ENCODE measurements around the gene CLUH.
"Not testable (repeated sequence)": the region's sequence is repeated elsewhere in the genome, so short reads cannot be mapped to it uniquely, and the experiment has no call there.

CLUH gene

DNA sequence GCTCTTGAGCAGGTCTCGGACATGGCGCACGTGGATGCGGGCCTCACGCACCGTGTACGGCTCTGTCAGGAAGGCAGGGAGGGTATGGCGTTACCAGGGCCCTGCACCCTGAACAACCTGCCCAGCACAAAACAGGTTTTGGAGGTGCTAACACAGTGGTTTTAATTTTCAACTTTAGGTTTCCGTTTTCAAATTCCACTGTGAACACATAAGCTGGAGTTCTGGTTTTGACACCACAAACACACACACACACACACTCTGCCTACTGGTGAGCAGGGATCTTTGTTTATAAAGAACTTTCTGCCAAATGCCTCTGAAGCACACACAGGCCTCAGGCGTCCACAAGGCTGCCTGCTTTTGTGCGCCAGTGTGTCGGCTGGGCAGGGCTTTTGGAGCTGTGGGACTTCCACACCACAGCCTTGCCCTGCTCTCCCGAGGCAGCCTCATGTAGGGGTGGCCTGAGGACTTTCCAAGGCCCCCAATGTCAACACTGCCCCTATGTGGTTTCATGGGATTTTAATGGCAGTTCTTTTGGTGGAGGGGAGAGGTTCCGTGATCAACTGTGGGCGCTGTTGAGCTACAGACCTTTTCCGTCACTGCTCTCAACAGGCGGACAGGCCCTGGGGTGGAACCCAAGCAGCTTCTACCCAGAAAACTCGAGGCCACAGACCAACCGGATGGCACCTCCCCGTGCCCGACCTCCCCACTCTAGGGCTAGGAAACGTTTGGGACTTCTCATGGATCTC, 9.4 kb downstream of the CLUH start:
- DNase-seq = no peak

DNA sequence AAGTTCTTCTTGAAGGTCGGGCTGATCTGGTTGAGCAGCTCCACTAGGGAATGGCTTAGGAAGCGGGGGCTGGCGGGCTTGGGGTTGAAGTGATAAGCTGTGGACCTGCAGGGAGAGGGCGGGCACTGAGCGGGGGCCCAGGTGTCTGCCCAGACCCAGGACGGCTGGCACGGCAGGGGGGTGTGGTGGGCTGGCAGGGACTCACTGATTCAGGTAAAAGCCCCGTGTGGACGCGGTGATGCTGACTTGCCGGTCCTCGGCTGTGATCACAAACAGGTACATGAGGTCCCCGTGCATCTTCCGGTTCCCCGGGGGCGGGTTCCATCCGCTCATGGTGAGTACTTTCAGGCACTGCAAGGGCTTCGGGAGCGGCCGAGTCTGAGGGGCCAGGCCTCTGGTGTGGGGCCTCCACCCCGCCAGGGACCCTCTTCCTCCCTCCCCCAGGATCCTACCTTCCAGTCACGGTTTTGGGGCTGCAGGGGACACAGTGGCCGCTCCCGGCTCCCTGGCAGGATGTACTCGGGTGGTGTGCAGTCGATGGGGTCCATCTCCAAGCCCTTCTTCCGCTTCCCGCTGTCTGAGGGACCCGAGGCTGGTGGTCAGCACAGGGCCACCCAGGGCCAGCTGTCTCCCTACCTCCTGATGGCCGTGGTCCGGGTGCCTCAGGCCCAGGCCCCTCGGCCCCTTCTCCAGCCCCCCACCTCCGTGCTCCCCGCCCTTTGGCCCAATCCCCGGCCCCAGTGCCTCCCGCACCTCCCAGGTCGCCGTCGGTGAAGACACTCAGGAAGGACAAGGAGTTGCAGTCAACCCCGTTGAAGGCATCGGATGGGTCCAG, 10.2 kb downstream of the CLUH start:
- DNase-seq = no peak

DNA sequence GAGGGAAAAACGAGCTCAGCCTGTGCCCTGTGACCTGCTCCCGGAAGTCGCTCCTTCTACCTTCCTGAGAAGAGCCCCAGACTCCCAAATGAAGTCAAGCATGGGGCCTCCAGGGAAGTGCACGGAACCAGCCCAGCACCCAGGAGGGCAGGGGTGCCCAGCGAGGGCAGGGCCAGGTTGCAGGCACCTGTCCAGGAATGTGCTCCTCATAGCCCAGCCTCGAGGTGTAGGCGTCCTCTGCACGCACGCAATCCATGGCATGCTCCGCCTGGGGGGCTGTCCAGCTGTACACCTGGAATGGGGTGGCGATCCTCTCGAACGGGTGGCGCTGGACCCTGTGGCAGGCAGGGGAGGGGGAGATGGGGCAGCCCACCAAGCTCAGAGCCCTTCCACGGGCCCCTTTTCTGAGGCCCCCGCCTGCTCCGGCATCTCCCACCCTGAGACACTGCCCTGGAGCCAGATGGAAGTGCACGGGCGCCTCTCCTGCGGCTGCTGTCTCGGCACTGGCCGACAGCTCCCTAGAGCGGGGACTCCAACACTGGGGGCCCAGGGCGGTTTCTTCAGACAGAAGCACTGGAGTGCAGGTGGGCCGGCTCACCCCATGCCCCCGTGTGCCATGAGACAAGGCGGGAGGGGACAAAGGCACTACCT, 10.9 kb downstream of the CLUH start:
- no peak for DNase-seq

DNA sequence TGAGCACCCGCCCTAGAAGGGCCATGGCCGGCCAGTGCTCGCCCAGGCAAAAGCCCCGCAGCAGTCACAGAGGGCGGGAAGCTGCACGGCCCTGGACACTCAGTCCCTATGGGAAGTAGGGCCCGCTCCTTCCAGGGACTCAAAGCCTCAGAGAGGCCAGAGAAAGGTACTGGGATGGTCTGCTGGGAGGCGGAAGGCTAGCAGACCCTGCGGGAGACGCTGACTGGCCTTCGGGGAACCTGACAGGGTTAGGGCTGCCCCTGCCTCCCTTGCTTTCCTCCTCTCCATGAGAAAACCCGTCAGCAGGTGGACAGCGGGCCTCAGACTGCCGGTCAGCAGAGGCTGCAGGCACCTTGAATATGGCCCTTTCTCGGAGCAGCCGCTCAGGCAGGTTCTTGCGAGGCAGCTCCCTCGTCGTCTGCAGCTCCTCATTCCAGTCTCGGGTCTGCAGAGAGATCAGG, 11.5 kb downstream of the CLUH start:
- DNase-seq = no peak

DNA sequence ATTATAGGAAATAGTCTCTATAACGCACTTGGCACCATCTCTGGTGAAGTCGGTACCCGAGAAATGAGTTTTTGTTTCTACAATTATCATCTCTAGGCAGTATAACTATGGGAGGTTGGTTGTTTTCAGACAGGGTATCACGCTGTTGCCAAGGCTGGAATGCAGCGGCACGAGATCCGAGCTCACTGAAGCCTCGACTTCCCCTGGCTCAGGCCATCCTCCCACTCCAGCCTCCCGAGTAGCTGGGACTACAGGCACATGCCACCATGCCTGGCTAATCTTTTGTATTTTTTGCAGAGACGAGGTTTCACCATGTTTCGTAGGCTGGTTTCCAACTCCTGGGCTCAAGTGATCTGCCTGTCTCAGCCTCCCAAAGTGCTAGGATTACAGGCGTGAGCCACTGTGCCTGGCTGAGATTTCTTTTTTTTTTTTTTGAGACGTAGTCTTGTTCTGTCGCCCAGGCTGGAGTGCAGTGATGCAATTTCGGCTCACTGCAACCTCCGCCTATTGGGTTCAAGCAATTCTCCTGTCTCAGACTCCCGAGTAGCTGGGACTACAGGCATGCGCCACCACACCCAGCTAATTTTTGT, 12.3 kb downstream of the CLUH start:
- DNase-seq = not testable (repeated sequence)

DNA sequence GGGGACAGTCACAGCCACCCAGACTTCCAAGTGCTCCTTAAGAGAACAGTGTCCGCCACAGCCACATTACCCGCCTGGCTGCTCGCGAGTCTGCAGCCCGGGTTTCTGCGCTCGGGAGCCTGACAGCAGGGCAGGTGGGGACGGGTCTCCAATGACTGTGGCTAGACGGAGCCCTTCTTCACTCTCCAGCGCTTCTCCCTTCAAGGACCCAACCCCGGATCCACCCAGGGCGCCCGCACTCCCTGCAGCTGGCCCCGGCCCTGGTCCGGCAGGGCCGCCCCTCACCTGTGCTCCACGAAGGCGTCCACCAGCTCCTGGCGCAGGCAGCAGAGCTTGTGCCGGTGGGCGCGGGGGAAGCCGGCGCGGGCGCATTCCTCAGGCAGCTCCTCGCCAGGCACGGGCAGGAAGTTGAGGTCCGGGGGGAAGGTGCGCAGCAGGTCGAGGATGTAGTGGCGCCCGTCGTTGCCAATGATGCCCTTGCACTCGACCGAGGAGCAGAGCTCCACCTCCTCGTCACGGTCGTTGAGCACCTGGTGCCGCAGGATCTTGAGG, 13.9 kb downstream of the CLUH start:
- DNase-seq = no peak

DNA sequence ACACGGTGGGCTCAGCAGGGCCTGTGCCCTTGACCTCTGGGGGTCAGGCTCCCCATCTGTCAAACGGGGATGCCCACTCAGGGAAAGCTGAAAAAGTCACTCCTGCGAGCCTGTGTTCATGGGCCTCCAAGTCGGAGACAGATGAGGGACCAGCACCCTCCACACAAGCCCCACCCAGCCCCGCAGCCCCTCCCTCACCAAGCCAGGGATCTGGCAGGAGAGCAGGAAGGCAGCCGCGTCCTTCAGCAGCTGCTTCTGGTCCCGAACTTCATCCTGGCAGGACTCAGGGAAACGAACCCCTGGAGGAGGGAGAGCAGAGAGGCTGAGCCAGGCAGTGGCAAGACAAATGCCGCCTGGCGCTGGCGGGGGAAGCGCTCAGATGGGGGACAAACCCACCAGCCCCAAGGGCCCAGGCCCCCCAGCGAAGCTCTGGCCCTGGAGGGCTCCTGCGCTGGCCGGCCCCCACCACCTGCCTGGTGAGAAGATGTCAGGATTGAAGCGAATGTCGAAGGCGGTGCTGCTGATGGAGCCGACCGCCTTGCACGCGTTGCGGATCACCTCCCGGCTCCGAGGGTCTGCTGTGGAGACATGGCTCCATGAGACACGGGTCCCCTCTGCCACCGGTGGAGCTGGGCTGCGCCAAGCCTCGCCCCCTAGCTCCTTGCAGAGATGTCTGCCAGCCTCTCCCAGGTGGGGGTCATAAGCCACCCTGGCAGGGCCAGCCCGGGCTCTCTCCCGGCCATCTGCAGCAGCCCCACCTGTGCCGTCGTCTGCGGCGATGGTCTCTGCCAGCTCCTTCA, 15.4 kb downstream of the CLUH start:
- no peak for DNase-seq

DNA sequence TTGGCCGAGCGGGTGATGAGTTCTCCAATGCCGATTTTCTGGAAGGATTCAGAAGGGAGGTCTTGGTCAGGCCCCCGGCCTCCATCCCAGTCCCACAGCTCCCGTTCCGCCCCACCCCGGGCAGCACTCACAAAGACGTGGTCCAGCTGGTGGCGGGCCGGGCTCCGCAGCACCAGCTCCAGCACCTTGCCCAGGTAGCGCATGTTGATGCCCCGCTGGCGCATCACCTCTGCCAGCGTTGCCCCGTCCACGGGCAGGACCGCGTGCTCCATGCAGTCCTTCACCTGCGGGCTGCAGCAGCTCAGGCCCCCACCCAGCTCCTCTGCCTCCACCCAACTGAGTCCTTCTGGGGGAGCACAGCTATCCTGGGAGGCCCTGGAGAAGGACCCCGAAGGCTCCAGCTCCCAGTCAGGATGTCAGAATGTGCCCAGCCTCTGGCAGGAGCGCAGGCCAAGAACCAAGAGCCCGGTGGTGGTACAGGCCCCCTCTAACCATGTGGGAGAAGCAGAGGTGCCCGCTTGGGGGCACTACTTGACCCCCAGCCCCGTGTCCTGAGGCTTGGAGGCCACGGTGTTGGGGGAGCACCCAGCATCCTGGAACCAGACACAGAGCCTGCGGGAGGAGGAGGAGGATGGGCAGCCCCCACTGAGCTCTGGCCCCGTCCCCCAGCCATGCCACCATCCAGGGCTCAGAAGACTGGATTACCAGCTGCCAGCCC, 16.2 kb downstream of the CLUH start:
- DNase-seq = no peak

DNA sequence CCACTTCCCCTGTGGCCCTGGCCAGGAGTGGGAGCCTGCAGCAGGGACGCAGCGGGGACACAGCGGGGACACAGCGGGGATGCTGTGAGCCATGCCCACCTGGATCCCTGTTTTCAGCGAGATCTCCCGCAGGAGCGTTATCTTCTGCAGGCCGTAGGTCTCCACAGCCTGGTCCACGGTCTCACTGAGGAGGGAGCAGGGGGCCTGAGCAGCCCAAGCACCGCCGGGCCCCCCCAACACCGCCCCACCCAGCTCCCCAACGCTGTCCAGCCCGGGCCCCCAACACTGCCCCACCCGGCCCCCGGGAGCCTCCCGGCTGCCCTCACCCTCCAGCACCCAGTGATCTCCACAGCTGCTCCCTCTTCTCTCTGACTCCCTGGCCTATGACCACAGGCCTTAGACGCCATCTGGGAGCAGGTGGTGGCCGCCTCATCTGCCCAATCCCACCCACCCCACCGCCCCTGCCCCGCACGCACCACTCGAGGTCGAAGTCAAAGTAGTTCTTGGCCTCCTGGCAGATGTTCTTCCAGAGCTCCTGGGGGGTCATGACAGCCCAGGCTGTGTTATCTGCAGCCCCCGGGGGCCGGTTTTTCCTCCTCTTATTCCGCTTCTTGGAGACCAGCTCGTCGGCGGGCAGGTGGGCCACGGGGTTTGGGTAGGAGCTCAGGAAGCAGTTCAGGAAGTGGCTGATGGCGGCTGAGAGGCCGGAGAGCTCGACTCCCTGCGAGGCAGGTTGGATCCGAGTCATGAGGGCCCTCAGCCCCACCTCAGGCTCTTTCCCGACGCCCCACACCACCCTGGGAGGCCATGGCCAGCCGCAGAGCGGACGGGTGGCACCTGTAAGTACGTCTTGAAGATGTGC, 17.0 kb downstream of the CLUH start:
- no peak for DNase-seq

DNA sequence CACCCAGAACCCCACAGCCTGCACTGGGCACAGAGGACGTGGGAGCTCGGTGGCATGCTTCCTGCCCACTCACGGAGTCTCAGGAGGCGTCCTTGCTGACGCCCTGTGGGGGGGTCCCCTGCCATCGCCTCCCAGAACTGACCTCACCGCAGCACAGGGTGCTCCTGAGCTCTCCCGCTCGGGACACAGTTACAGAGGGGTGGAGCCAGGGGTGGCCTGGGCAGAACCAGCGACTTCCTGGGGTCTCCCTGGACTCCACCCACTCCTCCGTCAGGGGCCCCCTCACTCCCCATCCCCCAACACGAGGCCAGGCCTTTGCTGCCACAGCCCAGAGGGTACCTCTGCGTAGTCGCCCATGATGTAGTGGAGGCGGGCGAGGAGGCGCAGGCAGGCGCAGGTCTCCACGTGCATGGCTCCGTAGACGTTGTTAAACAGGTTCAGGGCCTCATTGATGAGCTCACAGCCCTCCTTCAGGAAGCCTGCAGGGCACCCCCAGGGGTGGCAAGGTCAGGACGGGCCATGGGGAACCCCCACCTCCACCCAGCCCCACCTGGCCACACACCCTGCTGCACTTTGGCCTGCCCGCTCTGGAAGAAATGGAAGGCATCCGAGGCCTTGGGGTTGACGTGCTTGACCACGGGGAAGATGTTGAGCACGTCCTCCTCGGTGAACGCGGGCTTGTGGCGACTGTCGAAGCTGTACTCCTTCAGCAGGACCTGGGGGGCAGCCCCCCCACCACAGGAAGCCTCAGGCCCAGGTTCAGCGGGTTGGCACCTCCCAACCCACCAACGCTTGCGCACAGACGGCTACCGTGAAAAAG, 17.8 kb downstream of the CLUH start:
- DNase-seq = no peak

DNA sequence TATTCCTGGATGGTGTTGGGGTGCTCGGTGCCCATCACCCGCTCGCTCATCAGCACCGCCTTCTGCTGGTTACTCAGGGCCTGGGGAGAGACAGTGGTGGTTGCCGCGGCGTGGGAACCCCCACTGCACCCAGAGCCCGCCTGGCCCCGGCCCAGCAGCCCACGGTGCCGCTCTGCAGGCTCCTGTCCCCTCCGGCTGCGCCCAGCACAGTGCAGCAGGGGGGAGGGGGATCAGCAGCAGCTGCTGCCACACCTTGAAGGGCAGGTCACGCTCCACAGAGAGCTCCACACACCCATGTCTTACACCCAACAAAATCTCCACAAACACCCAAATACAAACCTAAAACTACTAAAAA, 18.8 kb downstream of the CLUH start:
- DNase-seq = no peak

DNA sequence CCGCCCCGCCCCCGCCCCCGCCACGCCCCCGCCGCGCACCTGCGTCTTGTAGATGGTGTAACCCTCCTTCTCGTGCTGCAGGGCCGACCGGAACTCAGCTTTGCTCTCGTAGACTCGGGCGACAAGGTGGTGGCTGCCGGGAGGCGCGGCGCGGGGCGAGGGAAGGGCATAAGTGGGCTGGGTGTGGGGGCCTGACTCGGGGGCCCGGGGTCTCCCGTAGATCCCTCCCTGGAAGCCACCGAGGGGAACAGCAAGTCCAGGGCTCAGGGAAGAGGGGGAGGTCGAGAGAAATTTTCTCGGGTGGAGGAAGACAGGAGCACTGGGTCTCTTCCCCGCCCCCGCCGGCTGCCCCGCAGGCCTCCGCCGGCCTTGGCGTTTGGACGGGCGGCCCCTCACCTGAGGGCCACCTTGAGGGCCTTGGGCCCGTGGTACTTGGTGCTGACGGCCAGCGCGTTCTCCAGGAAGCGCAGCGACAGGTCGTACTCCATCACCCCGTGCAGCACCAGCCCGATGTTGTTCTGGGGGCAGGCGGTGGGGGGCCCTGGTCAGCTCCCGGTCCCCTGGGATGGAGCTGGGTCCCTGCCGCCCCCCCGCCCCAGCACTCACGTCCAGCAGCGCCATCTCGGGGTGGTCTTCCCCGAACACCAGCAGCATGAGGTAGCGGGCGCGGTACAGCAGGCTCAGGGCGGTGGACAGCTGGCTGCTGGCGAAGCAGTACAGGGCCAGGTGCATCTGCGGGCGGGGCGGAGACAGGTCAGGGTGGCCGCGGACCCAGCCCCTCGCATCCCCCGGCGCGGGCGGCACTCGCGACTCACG, 19.4 kb downstream of the CLUH start:
- no peak for DNase-seq

DNA sequence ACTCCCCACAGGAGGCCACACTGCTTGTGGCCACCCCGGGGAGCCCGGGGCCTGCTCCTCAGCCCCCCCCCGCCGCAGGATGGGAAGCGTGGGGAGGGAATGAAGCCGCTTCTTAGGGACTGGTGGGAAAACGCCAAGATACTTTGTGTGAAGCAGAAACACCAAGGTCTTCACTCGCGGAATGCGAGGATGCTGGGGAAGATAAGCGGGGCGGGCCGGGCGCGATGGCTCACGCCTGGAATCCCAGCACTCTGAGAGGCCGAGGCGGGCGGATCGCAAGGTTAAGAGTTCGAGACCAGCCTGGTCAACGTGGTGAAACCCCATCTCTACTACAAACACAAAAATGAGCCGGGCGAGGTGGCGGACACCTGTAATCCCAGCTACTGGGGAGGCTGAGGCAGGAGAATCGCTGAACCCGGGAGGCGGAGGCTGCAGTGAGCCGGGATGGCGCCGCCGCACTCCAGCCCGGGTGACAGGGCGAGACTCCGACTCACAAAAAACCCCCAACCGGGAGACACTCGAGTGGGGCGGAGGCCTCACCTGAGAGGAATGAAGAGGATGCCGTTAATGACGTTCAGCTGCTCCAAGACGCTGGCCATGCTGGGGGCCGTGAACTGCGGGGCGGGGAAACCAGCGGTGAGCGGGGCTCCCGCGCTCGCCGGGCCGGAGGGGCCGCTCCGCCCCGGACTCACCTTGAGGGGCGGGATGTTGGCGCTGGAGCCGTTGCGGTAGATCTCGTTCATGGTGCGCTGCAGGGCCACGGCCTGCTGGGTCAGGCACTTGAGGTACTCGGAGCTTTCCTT, 20.3 kb downstream of the CLUH start:
- no peak for DNase-seq

DNA sequence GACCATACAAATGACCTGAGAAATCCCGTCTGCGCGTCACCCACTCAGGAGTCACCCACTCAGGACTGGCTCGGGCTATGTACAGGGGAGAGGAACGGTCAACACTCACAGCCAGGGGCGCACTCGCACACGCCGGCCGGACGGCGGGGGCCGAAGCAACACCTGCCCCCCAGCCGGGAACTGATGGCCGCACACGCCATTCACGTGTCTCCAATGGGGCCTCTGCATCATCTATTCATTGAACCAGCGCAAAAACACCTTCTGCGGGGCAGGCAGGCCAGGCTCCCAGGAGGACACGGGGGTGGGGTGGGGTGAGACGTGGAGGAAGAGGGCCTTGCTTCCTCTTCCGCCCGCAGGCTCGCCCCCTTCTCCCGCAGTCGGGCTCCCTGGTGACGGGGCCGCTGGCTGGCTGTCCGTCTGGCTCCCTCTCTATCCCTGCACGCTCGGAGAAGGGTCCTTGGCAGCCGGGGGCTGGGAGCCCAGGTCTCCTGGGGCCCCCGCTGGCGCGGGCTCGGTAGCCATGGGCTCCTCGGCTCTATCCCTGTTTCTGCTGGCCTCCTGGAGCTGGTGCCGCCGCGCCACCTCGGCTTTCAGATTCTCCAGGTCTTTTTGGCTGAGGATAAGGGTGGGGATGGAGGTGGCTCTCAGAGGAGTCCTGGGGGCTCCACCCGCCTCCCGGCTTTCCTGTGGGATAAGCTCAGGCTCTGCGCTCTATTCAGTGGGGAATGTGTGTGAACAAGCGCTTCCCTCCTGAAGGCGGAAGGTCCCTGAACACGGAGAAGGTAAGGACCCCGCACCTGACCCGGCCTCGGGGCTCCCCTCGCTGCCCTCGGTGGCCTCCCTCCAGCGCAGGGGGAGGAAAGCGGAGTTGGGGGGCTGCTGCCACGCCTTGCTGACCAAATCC, 21.1 kb downstream of the CLUH start:
- no peak for DNase-seq

DNA sequence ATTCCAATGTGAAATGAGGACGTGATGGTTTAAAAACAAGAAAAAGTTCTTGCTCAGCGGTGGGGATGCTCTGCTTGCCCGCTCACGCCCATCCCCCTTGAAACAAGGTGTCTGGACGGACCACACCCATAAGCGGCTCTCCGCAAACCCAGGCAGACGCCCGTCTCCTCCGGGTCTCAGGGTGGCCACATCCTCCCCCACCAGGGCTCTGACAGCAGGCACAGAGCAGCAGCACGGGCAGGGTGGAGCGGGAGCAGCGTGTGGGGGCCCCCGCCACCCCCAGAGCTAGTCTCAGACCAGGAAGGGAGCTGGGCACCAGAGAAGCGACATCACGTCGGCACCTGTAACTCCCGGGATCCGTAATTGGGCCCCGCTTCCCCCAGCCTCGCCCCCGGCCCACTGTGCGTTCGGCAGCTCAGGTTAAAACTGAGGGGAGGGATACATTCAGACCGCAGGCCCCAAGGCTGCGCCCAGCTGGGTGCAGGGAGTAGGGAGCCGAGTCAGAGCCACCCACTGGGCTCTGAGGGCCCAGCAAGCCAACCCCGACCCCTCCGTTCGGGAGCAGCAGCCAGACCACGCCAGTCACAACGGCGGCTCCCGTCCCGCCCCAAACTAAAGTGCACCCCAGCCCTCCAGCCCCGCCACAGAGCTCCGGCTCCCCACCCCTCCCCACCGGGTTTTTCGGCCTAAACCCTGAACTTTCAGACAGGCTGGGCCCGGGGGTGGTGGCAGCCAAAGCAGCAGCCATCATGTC, 22.0 kb downstream of the CLUH start:
- DNase-seq = no peak

All from fibroblast of skin of abdomen (primary cell).